NCI-H2107 (cell line): ENCODE measurements around the gene CCDC51.

Source experiments
- DNase-seq: peaks from one replicate; lab custom pipeline; 2025; lab: John Stamatoyannopoulos, UW

The CCDC51 gene

GRCh38 chr3:48419149-48419548 is 20.8 kb downstream of the CCDC51 start:
- DNase-seq: no peak

GRCh38 chr3:48418651-48419050 is 21.3 kb downstream of the CCDC51 start:
- DNase-seq: no peak

GRCh38 chr3:48418140-48418539 is 21.8 kb downstream of the CCDC51 start:
- DNase-seq: no peak

- DNase-seq: no peak
Measured at GRCh38 chr3:48417529-48418108, 22.3 kb downstream of the CCDC51 start.

GRCh38 chr3:48416546-48416945 is 23.4 kb downstream of the CCDC51 start:
- no peak for DNase-seq

- DNase-seq: no peak
Measured at GRCh38 chr3:48416091-48416505, 23.8 kb downstream of the CCDC51 start.

GRCh38 chr3:48415251-48415953 is 24.5 kb downstream of the CCDC51 start:
- DNase-seq: no peak

- DNase-seq: no peak
Measured at GRCh38 chr3:48414376-48415250, 25.3 kb downstream of the CCDC51 start.

- DNase-seq: no peak
Measured at GRCh38 chr3:48413611-48414010, 26.3 kb downstream of the CCDC51 start.

GRCh38 chr3:48413086-48413485 is 26.8 kb downstream of the CCDC51 start:
- no peak for DNase-seq

- DNase-seq: no peak
Measured at GRCh38 chr3:48412375-48413001, 27.4 kb downstream of the CCDC51 start.

GRCh38 chr3:48411606-48412374 is 28.1 kb downstream of the CCDC51 start:
- DNase-seq: no peak

- no peak for DNase-seq
Measured at GRCh38 chr3:48411041-48411588, 28.8 kb downstream of the CCDC51 start.

- no peak for DNase-seq
Measured at GRCh38 chr3:48410205-48411040, 29.5 kb downstream of the CCDC51 start.

GRCh38 chr3:48409291-48410201 is 30.4 kb downstream of the CCDC51 start:
- no peak for DNase-seq

- no peak for DNase-seq
Measured at GRCh38 chr3:48408823-48409281, 31.1 kb downstream of the CCDC51 start.

- DNase-seq: no peak
Measured at GRCh38 chr3:48407542-48408099, 32.3 kb downstream of the CCDC51 start.

- no peak for DNase-seq
Measured at GRCh38 chr3:48406443-48407431, 33.2 kb downstream of the CCDC51 start.
